ENCODE data around the gene ESPL1. TPM values are rescaled to one million over a fixed set of nuclear protein-coding genes. Genes with fewer than 3 reads are reported as not detected.

Gene ESPL1
- polyA plus RNA-seq, 1 donor (not counting 4 experiments of a cell fraction or from before 2014, with no cell fraction given), result 3.7 TPM

DNA sequence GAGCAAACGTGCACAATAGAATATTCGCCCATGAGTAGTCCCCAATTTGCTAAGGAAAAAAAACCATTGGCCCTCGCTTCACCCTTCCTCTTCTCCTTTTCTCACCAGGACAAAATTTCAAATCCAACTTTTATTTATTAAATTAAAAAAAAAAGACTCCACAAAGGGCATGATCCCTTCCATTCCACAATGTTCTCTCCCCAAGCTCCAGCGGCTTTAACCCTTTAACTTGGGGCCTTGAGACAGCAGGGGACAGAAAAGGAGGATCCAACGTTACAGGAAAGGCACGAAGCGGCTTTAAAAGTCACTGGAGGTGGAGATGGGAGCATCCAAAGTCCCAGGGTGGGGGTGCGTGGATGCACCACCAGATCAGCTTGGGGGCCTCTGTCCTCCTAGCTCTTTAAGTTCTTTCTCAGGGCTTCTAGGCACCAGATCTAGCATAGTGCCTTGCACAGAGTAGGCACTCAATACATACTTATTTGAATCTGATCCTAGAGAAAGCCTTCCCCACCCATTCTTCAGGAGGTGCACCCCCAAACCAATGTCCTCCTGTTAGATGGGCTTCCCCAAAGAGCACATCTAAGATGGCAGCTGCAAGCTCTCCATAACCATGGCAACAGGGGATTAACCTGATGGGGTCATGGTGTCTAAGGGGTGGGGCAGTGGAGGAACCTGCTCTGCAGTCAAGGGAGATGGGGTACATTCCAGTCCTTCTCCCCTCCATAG lies 58.5 kb downstream of the ESPL1 start:
- Histone ChIP-seq H3K4me2 (ENCODE audit: control insufficient read depth, extremely low read depth, insufficient read depth, low read depth, low read length) (no peak overlapping the region), H3K27me3 (ENCODE audit: control insufficient read depth, extremely low read depth, insufficient read depth, low read length) (no peaks in the 10 kb centered on the region), H3K9ac (ENCODE audit: control insufficient read depth, extremely low read depth, insufficient read depth, low read length) (no peak overlapping the region), H3K79me2 (ENCODE audit: control insufficient read depth, insufficient read depth, low read length) (no peaks in the 10 kb centered on the region), H3K4me3 (ENCODE audit: control insufficient read depth in 2 of 3, extremely low read depth in 1 of 3, insufficient read depth in 2 of 3, low read depth in 1 of 3, low read length in 3 of 3) (no peak overlapping the region), H3K9me1 (ENCODE audit: control insufficient read depth, extremely low read depth, insufficient read depth, low read length) (no peaks in the 10 kb centered on the region), H3K27ac (ENCODE audit: control insufficient read depth, insufficient read depth, low read length) (no peak overlapping the region), H3K36me3 (ENCODE audit: control insufficient read depth in 2 of 2, extremely low read depth in 1 of 2, insufficient read depth in 2 of 2, low read length in 2 of 2) (no peaks in the 10 kb centered on the region), H2AFZ (ENCODE audit: control insufficient read depth, low read length) (no peak overlapping the region), H3K9me3 (ENCODE audit: control insufficient read depth, low read depth, low read length) (no peaks in the 10 kb centered on the region), H4K20me1 (ENCODE audit: control insufficient read depth, extremely low read depth, insufficient read depth, low read length) (no peaks in the 10 kb centered on the region), H3K4me1 (ENCODE audit: control insufficient read depth, extremely low read depth, insufficient read depth, low read length) (peaks cover 14% of the 10 kb centered on the region)
- dilution Hi-C loops (cut with MboI; ENCODE audit: extremely low pct_ligation_motif_present, low sequenced_read_pairs), result no loop called here
- FAIRE-seq, result no peak
- TF ChIP-seq CTCF (optimal IDR thresholded peaks at IDR 0.05 in 1 of 3, IDR thresholded peaks at IDR 0.05 in 1 of 3, conservative IDR thresholded peaks at IDR 0.05 in 1 of 3; ENCODE audit: extremely low read depth in 1 of 3, insufficient read depth in 2 of 3, low read length in 3 of 3) (no peak), EZH2 (IDR thresholded peaks at IDR 0.05; ENCODE audit: low read length) (no peak)
- DNase-seq (ENCODE audit: low read depth, low spot score), result no peak

- no peaks in the 10 kb centered on the region for H3K79me2 ChIP-seq (ENCODE audit: control insufficient read depth, insufficient read depth, low read length)
- H2AFZ ChIP-seq (ENCODE audit: control insufficient read depth, low read length), result no peak overlapping the region
- no peaks in the 10 kb centered on the region for H4K20me1 ChIP-seq (ENCODE audit: control insufficient read depth, extremely low read depth, insufficient read depth, low read length)
- TF ChIP-seq EZH2 (IDR thresholded peaks at IDR 0.05; ENCODE audit: low read length), result no peak
- peak in 2 of 3 experiments; percentile 7 to 37 for TF ChIP-seq CTCF (optimal IDR thresholded peaks at IDR 0.05 in 1 of 3, IDR thresholded peaks at IDR 0.05 in 1 of 3, conservative IDR thresholded peaks at IDR 0.05 in 1 of 3; ENCODE audit: extremely low read depth in 1 of 3, insufficient read depth in 2 of 3, low read length in 3 of 3)
- H3K27ac ChIP-seq (ENCODE audit: control insufficient read depth, insufficient read depth, low read length), result no peak overlapping the region
- H3K4me1 ChIP-seq (ENCODE audit: control insufficient read depth, extremely low read depth, insufficient read depth, low read length), result peaks cover 10% of the 10 kb centered on the region
- H3K4me2 ChIP-seq (ENCODE audit: control insufficient read depth, extremely low read depth, insufficient read depth, low read depth, low read length), result no peak overlapping the region
- no peaks in the 10 kb centered on the region for H3K36me3 ChIP-seq (ENCODE audit: control insufficient read depth in 2 of 2, extremely low read depth in 1 of 2, insufficient read depth in 2 of 2, low read length in 2 of 2)
- dilution Hi-C loops (cut with MboI; ENCODE audit: extremely low pct_ligation_motif_present, low sequenced_read_pairs), result no loop called here
- FAIRE-seq (no peak), DNase-seq (ENCODE audit: low read depth, low spot score) (no peak)
- H3K9me1 ChIP-seq (ENCODE audit: control insufficient read depth, extremely low read depth, insufficient read depth, low read length), result no peaks in the 10 kb centered on the region
- no peaks in the 10 kb centered on the region for H3K27me3 ChIP-seq (ENCODE audit: control insufficient read depth, extremely low read depth, insufficient read depth, low read length)
- no peak overlapping the region for H3K4me3 ChIP-seq (ENCODE audit: control insufficient read depth in 2 of 3, extremely low read depth in 1 of 3, insufficient read depth in 2 of 3, low read depth in 1 of 3, low read length in 3 of 3)
- no peaks in the 10 kb centered on the region for H3K9me3 ChIP-seq (ENCODE audit: control insufficient read depth, low read depth, low read length)
- no peak overlapping the region for H3K9ac ChIP-seq (ENCODE audit: control insufficient read depth, extremely low read depth, insufficient read depth, low read length)
Observed at GRCh38 chr12:53327435-53328042, 59.4 kb downstream of the ESPL1 start.
